Measurements from ENCODE around the gene RBM19. TPM values are rescaled to one million over a fixed set of nuclear protein-coding genes. Genes with fewer than 3 reads are reported as not detected.

The RBM19 gene, protein sequence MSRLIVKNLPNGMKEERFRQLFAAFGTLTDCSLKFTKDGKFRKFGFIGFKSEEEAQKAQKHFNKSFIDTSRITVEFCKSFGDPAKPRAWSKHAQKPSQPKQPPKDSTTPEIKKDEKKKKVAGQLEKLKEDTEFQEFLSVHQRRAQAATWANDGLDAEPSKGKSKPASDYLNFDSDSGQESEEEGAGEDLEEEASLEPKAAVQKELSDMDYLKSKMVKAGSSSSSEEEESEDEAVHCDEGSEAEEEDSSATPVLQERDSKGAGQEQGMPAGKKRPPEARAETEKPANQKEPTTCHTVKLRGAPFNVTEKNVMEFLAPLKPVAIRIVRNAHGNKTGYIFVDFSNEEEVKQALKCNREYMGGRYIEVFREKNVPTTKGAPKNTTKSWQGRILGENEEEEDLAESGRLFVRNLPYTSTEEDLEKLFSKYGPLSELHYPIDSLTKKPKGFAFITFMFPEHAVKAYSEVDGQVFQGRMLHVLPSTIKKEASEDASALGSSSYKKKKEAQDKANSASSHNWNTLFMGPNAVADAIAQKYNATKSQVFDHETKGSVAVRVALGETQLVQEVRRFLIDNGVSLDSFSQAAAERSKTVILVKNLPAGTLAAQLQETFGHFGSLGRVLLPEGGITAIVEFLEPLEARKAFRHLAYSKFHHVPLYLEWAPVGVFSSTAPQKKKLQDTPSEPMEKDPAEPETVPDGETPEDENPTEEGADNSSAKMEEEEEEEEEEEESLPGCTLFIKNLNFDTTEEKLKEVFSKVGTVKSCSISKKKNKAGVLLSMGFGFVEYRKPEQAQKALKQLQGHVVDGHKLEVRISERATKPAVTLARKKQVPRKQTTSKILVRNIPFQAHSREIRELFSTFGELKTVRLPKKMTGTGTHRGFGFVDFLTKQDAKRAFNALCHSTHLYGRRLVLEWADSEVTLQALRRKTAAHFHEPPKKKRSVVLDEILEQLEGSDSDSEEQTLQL
- 10 to 100 TPM; 19.3 to 45.5 (median 31.5) TPM for total RNA-seq

DNA sequence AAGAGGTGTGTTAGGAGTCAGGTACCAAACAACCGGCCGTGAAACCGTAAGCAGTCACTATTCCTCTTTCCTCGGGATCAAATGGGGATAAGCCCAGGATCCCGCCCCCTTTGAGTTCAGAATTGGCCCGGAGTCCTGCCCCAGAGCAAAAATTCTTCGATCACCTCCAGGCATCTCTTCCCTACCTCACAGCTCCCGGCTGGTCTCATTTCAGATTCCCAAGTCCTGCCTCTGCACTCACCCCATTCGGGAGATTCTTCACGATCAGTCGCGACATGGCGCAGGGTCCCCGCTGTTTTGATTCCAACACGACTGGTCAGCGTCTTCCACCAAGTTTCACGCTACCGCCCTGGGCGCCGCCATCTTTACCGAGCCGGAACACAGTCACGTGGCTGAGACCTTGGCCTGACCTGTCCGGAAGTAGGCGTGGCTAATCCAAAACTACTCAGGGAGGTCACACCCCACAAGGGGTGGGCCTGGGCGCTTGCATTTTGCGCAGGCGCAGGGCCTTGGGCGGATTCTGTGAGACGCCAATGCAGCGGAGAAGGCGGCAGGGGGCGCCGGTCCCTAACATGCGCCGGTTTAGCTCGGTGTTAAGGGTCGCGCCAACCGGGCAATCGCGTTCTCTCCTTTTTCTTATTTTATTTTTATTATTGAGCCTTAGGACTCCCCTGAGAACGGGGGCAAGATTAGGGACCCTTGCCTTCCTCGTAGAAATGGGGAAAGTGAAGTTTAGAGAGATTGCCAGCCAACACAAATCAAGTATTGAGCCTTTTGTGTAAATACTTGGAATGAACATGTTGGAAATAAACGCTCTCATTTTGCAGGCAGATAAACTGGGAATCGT lies at the start of gene RBM19:
Gene RBM19 (minus strand): TSS at position 375 of the 847 bp plus-strand sequence. CDS start 98 bp downstream, at position 277.
- DNase-seq = peak; percentile 97 to 98
- Histone ChIP-seq H3K27me3 (no peaks in the 10 kb centered on the region), H3K4me3 (peak within 1 kb of the TSS; percentile 61 to 71), H3K36me3 (no peaks in the 10 kb centered on the region), H3K27ac (peak within 1 kb of the TSS; percentile 58 to 71), H3K4me1 (peaks cover 0 to 4% of the 10 kb centered on the region in 2 donors), H3K9me3 (no peaks in the 10 kb centered on the region)
- intact Hi-C loops (cut with DNase I; ENCODE audit: low total_unique reads) = no loop called here
- TF ChIP-seq, protein P1, sequence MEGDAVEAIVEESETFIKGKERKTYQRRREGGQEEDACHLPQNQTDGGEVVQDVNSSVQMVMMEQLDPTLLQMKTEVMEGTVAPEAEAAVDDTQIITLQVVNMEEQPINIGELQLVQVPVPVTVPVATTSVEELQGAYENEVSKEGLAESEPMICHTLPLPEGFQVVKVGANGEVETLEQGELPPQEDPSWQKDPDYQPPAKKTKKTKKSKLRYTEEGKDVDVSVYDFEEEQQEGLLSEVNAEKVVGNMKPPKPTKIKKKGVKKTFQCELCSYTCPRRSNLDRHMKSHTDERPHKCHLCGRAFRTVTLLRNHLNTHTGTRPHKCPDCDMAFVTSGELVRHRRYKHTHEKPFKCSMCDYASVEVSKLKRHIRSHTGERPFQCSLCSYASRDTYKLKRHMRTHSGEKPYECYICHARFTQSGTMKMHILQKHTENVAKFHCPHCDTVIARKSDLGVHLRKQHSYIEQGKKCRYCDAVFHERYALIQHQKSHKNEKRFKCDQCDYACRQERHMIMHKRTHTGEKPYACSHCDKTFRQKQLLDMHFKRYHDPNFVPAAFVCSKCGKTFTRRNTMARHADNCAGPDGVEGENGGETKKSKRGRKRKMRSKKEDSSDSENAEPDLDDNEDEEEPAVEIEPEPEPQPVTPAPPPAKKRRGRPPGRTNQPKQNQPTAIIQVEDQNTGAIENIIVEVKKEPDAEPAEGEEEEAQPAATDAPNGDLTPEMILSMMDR (IDR thresholded peaks at IDR 0.05) = peak; percentile 85 to 97 (median 94)
- peak in 1 of 2 donors; percentile 52 for TF ChIP-seq POLR2A (IDR thresholded peaks at IDR 0.05)

DNA sequence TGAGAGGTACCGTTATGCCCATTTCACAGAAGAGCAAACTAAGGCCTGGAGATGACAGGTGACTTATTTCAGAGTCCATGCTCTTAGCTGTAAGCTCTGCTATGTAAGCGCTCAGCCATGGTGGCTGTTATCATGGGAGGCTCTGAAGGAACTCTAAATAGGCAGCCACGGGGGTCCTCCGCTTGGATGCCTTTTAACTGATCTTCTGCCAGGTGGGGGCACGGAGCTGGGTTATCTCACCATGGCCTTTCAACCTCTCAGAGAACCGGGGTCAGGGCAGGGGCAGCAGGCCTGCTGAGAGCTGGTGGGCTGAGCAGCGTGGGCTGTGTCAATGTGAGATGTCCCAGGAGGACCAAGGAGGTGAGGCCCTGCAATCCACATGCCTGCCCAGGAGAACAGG lies 49.7 kb upstream of the RBM19 start:
- Histone ChIP-seq H3K36me3 (no peaks in the 10 kb centered on the region), H3K4me3 (no peak overlapping the region), H3K27me3 (peaks cover 0 to 3% of the 10 kb centered on the region in 2 donors), H3K4me1 (no peaks in the 10 kb centered on the region), H3K9me3 (no peaks in the 10 kb centered on the region), H3K27ac (no peak overlapping the region)
- DNase-seq = no peak
- TF ChIP-seq, protein P1 (IDR thresholded peaks at IDR 0.05) = no peak
- TF ChIP-seq POLR2A (IDR thresholded peaks at IDR 0.05) = no peak
- intact Hi-C loops (cut with DNase I; ENCODE audit: low total_unique reads) = no loop called here

DNA sequence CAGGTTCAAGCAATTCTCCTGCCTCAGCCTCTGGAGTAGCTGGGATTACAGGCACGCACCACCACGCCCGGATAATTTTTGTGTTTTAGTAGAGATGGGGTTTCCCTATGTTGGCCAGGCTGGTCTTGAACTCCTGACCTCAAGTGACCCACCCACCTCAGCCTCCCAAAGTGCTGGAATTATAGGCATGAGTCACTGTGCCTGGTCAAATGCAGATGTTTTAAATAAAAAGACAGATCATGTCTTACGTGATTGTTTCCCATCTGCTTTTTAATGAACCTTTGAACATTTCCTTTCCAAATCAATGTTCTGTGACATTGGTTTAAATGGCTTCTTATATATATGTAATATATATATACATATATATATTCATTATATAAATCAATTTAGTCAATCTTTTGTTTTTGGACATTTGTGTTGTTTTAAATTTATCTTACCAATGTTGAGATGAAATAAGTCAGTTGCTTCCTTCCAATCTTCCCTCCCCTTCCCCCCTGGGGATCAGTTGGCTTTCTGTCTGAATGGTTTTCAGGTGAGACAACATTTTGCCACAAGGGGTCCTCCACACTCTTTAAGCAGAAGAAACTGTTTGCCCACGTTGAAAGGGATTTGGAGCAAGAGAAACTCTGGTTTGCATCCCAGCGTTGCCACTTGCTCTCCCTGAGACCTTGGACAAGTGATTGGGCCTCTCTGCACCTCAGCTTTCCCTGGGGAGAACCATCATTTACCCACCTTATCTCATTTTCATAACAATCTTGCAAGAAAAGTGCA lies 47.6 kb upstream of the RBM19 start:
- no peaks in the 10 kb centered on the region for H3K36me3 ChIP-seq
- H3K27ac ChIP-seq = no peak overlapping the region
- no peaks in the 10 kb centered on the region for H3K4me1 ChIP-seq
- no peaks in the 10 kb centered on the region for H3K9me3 ChIP-seq
- no peak for DNase-seq
- H3K27me3 ChIP-seq = peaks cover 0 to 3% of the 10 kb centered on the region in 2 donors
- TF ChIP-seq, protein P1 (IDR thresholded peaks at IDR 0.05) = no peak
- TF ChIP-seq POLR2A (IDR thresholded peaks at IDR 0.05) = no peak
- H3K4me3 ChIP-seq = no peak overlapping the region
- intact Hi-C loops (cut with DNase I; ENCODE audit: low total_unique reads) = no loop called here

DNA sequence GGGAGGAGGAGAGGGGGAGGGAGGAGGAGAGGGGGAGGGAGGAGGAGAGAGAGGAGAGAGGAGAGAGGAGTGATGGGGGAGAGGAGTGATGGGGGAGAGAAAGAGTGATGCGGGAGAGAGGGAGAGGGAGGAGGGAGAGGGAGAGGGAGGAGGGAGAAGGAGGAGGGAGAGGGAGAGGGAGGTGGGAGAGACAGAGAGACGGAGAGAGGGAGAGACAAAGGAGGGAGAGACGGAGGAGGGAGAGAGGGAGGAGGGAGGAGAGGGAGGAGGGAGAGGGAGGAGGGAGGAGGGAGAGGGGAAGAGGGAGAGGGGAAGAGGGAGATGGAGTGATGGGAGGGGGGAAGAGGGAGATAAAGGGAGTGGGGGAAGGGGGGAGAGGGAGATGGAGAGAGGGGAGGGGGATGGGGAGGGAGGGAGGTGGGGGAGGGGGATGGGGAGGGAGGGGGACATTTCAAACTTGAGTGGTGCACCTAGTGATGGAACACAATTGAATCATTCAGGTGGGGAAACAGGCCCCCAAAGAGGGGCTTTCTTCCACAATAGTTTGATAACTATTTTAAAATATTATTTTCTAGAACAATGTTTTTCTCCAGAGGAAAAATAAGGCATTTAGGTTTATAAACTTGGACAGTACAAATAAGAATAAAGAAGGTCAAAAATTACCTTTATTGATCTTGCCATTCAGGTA lies 46.8 kb upstream of the RBM19 start:
- Histone ChIP-seq H3K4me3 (no peak overlapping the region), H3K4me1 (no peaks in the 10 kb centered on the region), H3K27me3 (peaks cover 0 to 3% of the 10 kb centered on the region in 2 donors), H3K36me3 (no peaks in the 10 kb centered on the region), H3K9me3 (no peaks in the 10 kb centered on the region), H3K27ac (no peak overlapping the region)
- intact Hi-C loops (cut with DNase I; ENCODE audit: low total_unique reads) = no loop called here
- no peak for TF ChIP-seq POLR2A (IDR thresholded peaks at IDR 0.05)
- TF ChIP-seq, protein P1 (IDR thresholded peaks at IDR 0.05) = no peak
- DNase-seq = no peak

All from uterus (tissue), 4 donors.